PC-3 (cell line): ENCODE measurements around the gene MYBPC3. TPM values are rescaled to one million over a fixed set of nuclear protein-coding genes. Genes with fewer than 3 reads are reported as not detected.

ENCODE experiments used
- ATAC-seq: fragments of 200-7000 bp; cut with Tn5 transposase; 2 replicates; pipeline ENCODE4 v1.9.1; 2020; ENCODE audit warnings: mild to moderate bottlenecking, moderate library complexity
- BruUV-seq: library from RNA; stranded (reverse); fragments of 400-500 nt; replicated peaks from 2 replicates; lab custom pipeline; 2021; lab: Mats Ljungman, UMichigan
- CTCF ChIA-PET: fragments of 300-600 bp; sonication (Branson Sonifier 250); formaldehyde crosslinking; loops from one replicate; lab custom pipeline; 2022; ENCODE audit warnings: antibody characterized with exemption; lab: Charles Lee
- POLR2A ChIA-PET: fragments of 300-600 bp; sonication (Branson Sonifier 250); formaldehyde crosslinking; loops from one replicate; lab custom pipeline; 2022; ENCODE audit warnings: antibody characterized with exemption; ENCODE audit not compliant: unreplicated experiment; lab: Charles Lee
- DNase-seq: peaks from one replicate; pipeline ENCODE4 v3.0.0-alpha.2; 2015
- H2AFZ ChIP-seq: fragments of 300-600 bp; sonication (generic); 2 replicates; pipeline ENCODE4 v1.6.0; 2016; ENCODE audit warnings: antibody characterized with exemption, low read length
- H3F3A ChIP-seq: fragments of 300-600 bp; sonication (generic); one replicate; pipeline ENCODE4 v1.6.0; 2017; ENCODE audit warnings: antibody characterized with exemption, low read length, control low read depth, mild to moderate bottlenecking; ENCODE audit not compliant: unreplicated experiment
- H3K27ac ChIP-seq: fragments of 300-600 bp; sonication (generic); 2 replicates; pipeline ENCODE4 v1.5.1; 2016; ENCODE audit warnings: mild to moderate bottlenecking, low read length
- H3K27me3 ChIP-seq: fragments of 300-600 bp; sonication (generic); 2 replicates; pipeline ENCODE4 v1.6.1; 2016; ENCODE audit warnings: low read length, mixed read lengths
- H3K36me3 ChIP-seq: fragments of 300-600 bp; sonication (generic); 2 replicates; pipeline ENCODE4 v1.6.1; 2016; ENCODE audit warnings: low read depth, mixed run types, low read length, mixed read lengths
- H3K4me1 ChIP-seq: fragments of 300-600 bp; sonication (generic); 2 replicates; pipeline ENCODE4 v1.5.1; 2016; ENCODE audit warnings: low read length; ENCODE audit not compliant: insufficient read depth
- H3K4me2 ChIP-seq: fragments of 300-600 bp; sonication (generic); 2 replicates; pipeline ENCODE4 v1.6.0; 2016; ENCODE audit warnings: low read length
- H3K4me3 ChIP-seq: fragments of 300-600 bp; sonication (generic); 2 replicates; pipeline ENCODE4 v1.5.1; 2016; ENCODE audit warnings: mild to moderate bottlenecking, low read length, mixed read lengths
- H3K79me2 ChIP-seq: fragments of 300-600 bp; sonication (generic); 2 replicates; pipeline ENCODE4 v1.6.1; 2017; ENCODE audit warnings: low read length, mixed read lengths
- H3K9ac ChIP-seq: fragments of 300-600 bp; sonication (generic); 2 replicates; pipeline ENCODE4 v1.6.0; 2016; ENCODE audit warnings: mild to moderate bottlenecking, low read length
- H3K9me2 ChIP-seq: fragments of 300-600 bp; sonication (generic); replicated peaks from 2 replicates; pipeline ENCODE4 v1.6.1; 2016; ENCODE audit warnings: mixed run types, low read length, mixed read lengths
- H3K9me3 ChIP-seq: fragments of 300-600 bp; sonication (generic); 2 replicates; pipeline ENCODE4 v1.6.1; 2016; ENCODE audit warnings: low read length, mixed read lengths
- H4K20me1 ChIP-seq: fragments of 300-600 bp; sonication (generic); 2 replicates; pipeline ENCODE4 v1.6.1; 2016; ENCODE audit warnings: low read length, mixed read lengths
- CTCF ChIP-seq: fragments of 300-600 bp; sonication (generic); conservative IDR thresholded peaks from 2 replicates; pipeline ENCODE4 v1.5.1; 2017; ENCODE audit warnings: antibody characterized with exemption, low read depth, mild to moderate bottlenecking, low read length
- EZH2 ChIP-seq: fragments of 300-600 bp; sonication (generic); IDR thresholded peaks from one replicate; pipeline ENCODE4 v1.6.1; 2017; ENCODE audit warnings: antibody characterized with exemption, mild to moderate bottlenecking, low read length; ENCODE audit not compliant: unreplicated experiment
- EZH2phosphoT487 ChIP-seq: fragments of 300-600 bp; sonication (generic); IDR thresholded peaks from 2 replicates; pipeline ENCODE4 v1.6.1; 2018; ENCODE audit warnings: mild to moderate bottlenecking, antibody characterized with exemption, low read length, borderline replicate concordance
- intact Hi-C: fragments of 100-400 bp; cut with micrococcal nuclease; formaldehyde crosslinking; loops from 2 replicates; pipeline ENCODE4 v1.9.0; 2023
- total RNA-seq: library from RNA; depleted of rRNA; stranded (reverse); fragments of >200 nt; gene quantifications from 2 replicates; pipeline ENCODE4 v1.2.3, GENCODE V29; 2014

Gene MYBPC3
- total RNA-seq, 1 experiment from 2014 or later, result not detected

- intact Hi-C loops, result no loop called here
- ChIA-PET CTCF (no interaction called here), POLR2A (no interaction called here)
Measured at GRCh38 chr11:47333526-47333845, 19.0 kb downstream of the MYBPC3 start.

GRCh38 chr11:47332791-47333525, 19.5 kb downstream of the MYBPC3 start:
- no TSS peak for BruUV-seq
- CTCF ChIA-PET, result no interaction called here

More at GRCh38 chr11:47333526-47333845, 19.0 kb downstream of the MYBPC3 start:
- H3K9me3 ChIP-seq, result no peaks in the 10 kb centered on the region
- BruUV-seq, result no TSS peak
- H2AFZ ChIP-seq, result no peak overlapping the region
- ATAC-seq (no peak), DNase-seq (no peak)
- H3K4me3 ChIP-seq, result no peak overlapping the region
- H3K27me3 ChIP-seq, result no peaks in the 10 kb centered on the region
- no peaks in the 10 kb centered on the region for H4K20me1 ChIP-seq
- H3K36me3 ChIP-seq, result no peaks in the 10 kb centered on the region
- TF ChIP-seq EZH2phosphoT487 (no peak), EZH2 (no peak), CTCF (no peak)
- H3K27ac ChIP-seq, result no peak overlapping the region
- H3K4me1 ChIP-seq, result no peaks in the 10 kb centered on the region
- no peaks in the 10 kb centered on the region for H3K79me2 ChIP-seq
- no peaks in the 10 kb centered on the region for H3F3A ChIP-seq
- H3K9ac ChIP-seq, result no peak overlapping the region
- no peaks in the 10 kb centered on the region for H3K9me2 ChIP-seq
- H3K4me2 ChIP-seq, result no peak overlapping the region

More at GRCh38 chr11:47332791-47333525, 19.5 kb downstream of the MYBPC3 start:
- no peak overlapping the region for H3K9ac ChIP-seq
- H3K27me3 ChIP-seq, result no peaks in the 10 kb centered on the region
- intact Hi-C loops, result no loop called here
- no peak overlapping the region for H3K4me2 ChIP-seq
- ATAC-seq (no peak), DNase-seq (no peak)
- no peaks in the 10 kb centered on the region for H3F3A ChIP-seq
- H3K79me2 ChIP-seq, result no peaks in the 10 kb centered on the region
- no peak overlapping the region for H3K27ac ChIP-seq
- H2AFZ ChIP-seq, result no peak overlapping the region
- POLR2A ChIA-PET, result no interaction called here
- no peaks in the 10 kb centered on the region for H3K9me2 ChIP-seq
- H3K36me3 ChIP-seq, result no peaks in the 10 kb centered on the region
- H4K20me1 ChIP-seq, result no peaks in the 10 kb centered on the region
- no peak for TF ChIP-seq CTCF
- no peak for TF ChIP-seq EZH2phosphoT487
- TF ChIP-seq EZH2, result no peak
- H3K9me3 ChIP-seq, result no peaks in the 10 kb centered on the region
- no peaks in the 10 kb centered on the region for H3K4me1 ChIP-seq
- no peak overlapping the region for H3K4me3 ChIP-seq
